ENCODE results near the gene CALCOCO1. TPM values are rescaled to one million over a fixed set of nuclear protein-coding genes. Genes with fewer than 3 reads are reported as not detected.
"Not testable (repeated sequence)": the region's sequence is repeated elsewhere in the genome, so short reads cannot be mapped to it uniquely, and the experiment has no call there.

Gene CALCOCO1
- polyA plus RNA-seq, 4 donors, result 117 to 160 (median 138) TPM

- no peak for DNase-seq (ENCODE audit: low read depth in 4 of 4, low spot score in 3 of 4)
These were observed 8.3 kb upstream of the CALCOCO1 start for GRCh38 chr12:53735556-53735955.

GRCh38 chr12:53734425-53734824, 7.2 kb upstream of the CALCOCO1 start:
- DNase-seq (ENCODE audit: low read depth in 4 of 4, low spot score in 3 of 4), result no peak

GRCh38 chr12:53733807-53734200, 6.6 kb upstream of the CALCOCO1 start:
- no peak for DNase-seq (ENCODE audit: low read depth in 4 of 4, low spot score in 3 of 4)

GRCh38 chr12:53733051-53733806, 6.0 kb upstream of the CALCOCO1 start:
- no peak for DNase-seq (ENCODE audit: low read depth in 4 of 4, low spot score in 3 of 4)

GRCh38 chr12:53729644-53730043, 2.4 kb upstream of the CALCOCO1 start:
- DNase-seq (ENCODE audit: low read depth in 4 of 4, low spot score in 3 of 4), result no peak

GRCh38 chr12:53728206-53728605, 954 bp upstream of the CALCOCO1 start:
- DNase-seq (ENCODE audit: low read depth in 4 of 4, low spot score in 3 of 4), result no peak

GRCh38 chr12:53726946-53727309, 324 bp downstream of the CALCOCO1 start:
- DNase-seq (ENCODE audit: low read depth in 4 of 4, low spot score in 3 of 4), result no peak

GRCh38 chr12:53726341-53726740, 911 bp downstream of the CALCOCO1 start:
- DNase-seq (ENCODE audit: low read depth in 4 of 4, low spot score in 3 of 4), result no peak

GRCh38 chr12:53725824-53726223, 1.4 kb downstream of the CALCOCO1 start:
- no peak for DNase-seq (ENCODE audit: low read depth in 4 of 4, low spot score in 3 of 4)

- no peak for DNase-seq (ENCODE audit: low read depth in 4 of 4, low spot score in 3 of 4)
These were observed 4.7 kb downstream of the CALCOCO1 start for GRCh38 chr12:53722450-53723041.

- DNase-seq (ENCODE audit: low read depth in 4 of 4, low spot score in 3 of 4), result no peak
These were observed 6.3 kb downstream of the CALCOCO1 start for GRCh38 chr12:53720946-53721345.

GRCh38 chr12:53719649-53720048, 7.6 kb downstream of the CALCOCO1 start:
- DNase-seq (ENCODE audit: low read depth in 4 of 4, low spot score in 3 of 4), result no peak

- not testable (repeated sequence) for DNase-seq (ENCODE audit: low read depth in 4 of 4, low spot score in 3 of 4)
These were observed 8.7 kb downstream of the CALCOCO1 start for GRCh38 chr12:53718567-53718966.

- no peak for DNase-seq (ENCODE audit: low read depth in 4 of 4, low spot score in 3 of 4)
These were observed 9.9 kb downstream of the CALCOCO1 start for GRCh38 chr12:53717319-53717718.

- DNase-seq (ENCODE audit: low read depth in 4 of 4, low spot score in 3 of 4), result no peak
These were observed 13.2 kb downstream of the CALCOCO1 start for GRCh38 chr12:53714004-53714403.

- no peak for DNase-seq (ENCODE audit: low read depth in 4 of 4, low spot score in 3 of 4)
These were observed 13.7 kb downstream of the CALCOCO1 start for GRCh38 chr12:53713516-53713915.

- no peak for DNase-seq (ENCODE audit: low read depth in 4 of 4, low spot score in 3 of 4)
These were observed 15.1 kb downstream of the CALCOCO1 start for GRCh38 chr12:53712059-53712643.

- DNase-seq (ENCODE audit: low read depth in 4 of 4, low spot score in 3 of 4), result no peak
These were observed 17.2 kb downstream of the CALCOCO1 start for GRCh38 chr12:53710091-53710490.

GRCh38 chr12:53709671-53710070, 17.6 kb downstream of the CALCOCO1 start:
- DNase-seq (ENCODE audit: low read depth in 4 of 4, low spot score in 3 of 4), result no peak

- DNase-seq (ENCODE audit: low read depth in 4 of 4, low spot score in 3 of 4), result no peak
These were observed 21.2 kb downstream of the CALCOCO1 start for GRCh38 chr12:53706080-53706479.

GRCh38 chr12:53703756-53704155, 23.5 kb downstream of the CALCOCO1 start:
- DNase-seq (ENCODE audit: low read depth in 4 of 4, low spot score in 3 of 4), result no peak

All from left renal pelvis (tissue), 4 donors.